HepG2 (cell line): ENCODE data around the gene TRPT1. TPM values are rescaled to one million over a fixed set of nuclear protein-coding genes. Genes with fewer than 3 reads are reported as not detected.

ENCODE experiments used
- CHD2 ChIP-seq: IDR thresholded peaks from 2 replicates; pipeline ENCODE4 v1.6.1; 2011; ENCODE audit warnings: low read depth, low read length, improper control_type of control experiment
- ELF3 ChIP-seq: IDR thresholded peaks from 2 replicates; pipeline ENCODE4 v1.6.1; 2016; ENCODE audit warnings: missing genetic modification reagents, missing compliant biosample characterization
- HDAC6 ChIP-seq: fragments of 200-600 bp; sonication (generic); IDR thresholded peaks from 2 replicates; pipeline ENCODE4 v1.7.0; 2017; ENCODE audit warnings: mild to moderate bottlenecking, antibody characterized with exemption, low read length, low read depth
- HMGA1 ChIP-seq: sonication (generic); formaldehyde crosslinking; conservative IDR thresholded peaks from 2 replicates; pipeline ENCODE4 v1.4.0; 2020; ENCODE audit warnings: missing genetic modification reagents
- ISL2 ChIP-seq: sonication (generic); formaldehyde crosslinking; IDR thresholded peaks from 2 replicates; pipeline ENCODE4 v1.5.0; 2020; ENCODE audit warnings: missing genetic modification reagents
- KLF6 ChIP-seq: IDR thresholded peaks from 2 replicates; pipeline ENCODE4 v1.8.0; 2016; ENCODE audit warnings: missing biosample characterization, missing genetic modification reagents
- MNT ChIP-seq: fragments of 450-650 bp; IDR thresholded peaks from 2 replicates; pipeline ENCODE4 v1.6.1; 2016
- RARA ChIP-seq: IDR thresholded peaks from 2 replicates; pipeline ENCODE4 v1.6.1; 2016; ENCODE audit warnings: missing genetic modification reagents, missing compliant biosample characterization
- SIN3A ChIP-seq: IDR thresholded peaks from 2 replicates; pipeline ENCODE4 v1.6.1; 2011; ENCODE audit warnings: low read depth, mild to moderate bottlenecking, control low read depth, low read length, borderline replicate concordance
- SP5 ChIP-seq: IDR thresholded peaks from 2 replicates; pipeline ENCODE4 v1.6.1; 2016; ENCODE audit warnings: low read depth, borderline replicate concordance
- ZFY ChIP-seq: sonication (generic); formaldehyde crosslinking; IDR thresholded peaks from 2 replicates; pipeline ENCODE4 v1.4.0; 2020; ENCODE audit warnings: missing genetic modification reagents
- ZNF143 ChIP-seq: sonication (generic); formaldehyde crosslinking; IDR thresholded peaks from 2 replicates; pipeline ENCODE4 v1.4.0; 2020; ENCODE audit warnings: missing genetic modification reagents
- ZNF430 ChIP-seq: sonication (generic); formaldehyde crosslinking; IDR thresholded peaks from 2 replicates; pipeline ENCODE4 v1.9.0; 2021; ENCODE audit warnings: mild to moderate bottlenecking, missing genetic modification reagents
- ZNF710 ChIP-seq: sonication (generic); formaldehyde crosslinking; IDR thresholded peaks from 2 replicates; pipeline ENCODE4 v1.5.0; 2020; ENCODE audit warnings: mild to moderate bottlenecking, missing genetic modification reagents, borderline replicate concordance
- ZNF772 ChIP-seq: sonication (generic); formaldehyde crosslinking; IDR thresholded peaks from 2 replicates; pipeline ENCODE4 v1.5.0; 2020; ENCODE audit warnings: mild to moderate bottlenecking, missing genetic modification reagents
- ZSCAN30 ChIP-seq: sonication (generic); formaldehyde crosslinking; IDR thresholded peaks from 2 replicates; pipeline ENCODE4 v1.5.0; 2020; ENCODE audit warnings: mild to moderate bottlenecking, missing genetic modification reagents
- polyA plus RNA-seq, 8 experiments: library from polyadenylated mRNA; depleted of rRNA in 3 of 8; stranded (reverse) in 7 of 8; unstranded in 1 of 8; fragments of >200 nt; fragmentation: Illumina TruSeq in 4 of 8; extraction: Trizol in 4 of 8; gene quantifications; 2 replicates each; pipeline versions ENCODE4 v1.2.1 to v1.2.3, GENCODE V29; 2011 to 2016; ENCODE audit warnings: low read depth in 4 of 8, missing spikeins in 1 of 8, mixed read lengths in 1 of 8; ENCODE audit not compliant: insufficient read depth in 1 of 8
- total RNA-seq, 5 experiments: library from RNA; depleted of rRNA; stranded (reverse); fragments of >200 nt; fragmentation: Illumina TruSeq; extraction: Trizol; gene quantifications; 2 replicates each; pipeline ENCODE4 v1.2.3, GENCODE V29; 2016; ENCODE audit warnings: low read depth in 1 of 5
- TF ChIP-seq, protein P1 (sequence below): sonication (generic); formaldehyde crosslinking; IDR thresholded peaks from 2 replicates; pipeline ENCODE4 v1.4.0; 2020; ENCODE audit warnings: missing genetic modification reagents
- TF ChIP-seq, protein P2 (sequence below): sonication (generic); formaldehyde crosslinking; IDR thresholded peaks from 2 replicates; pipeline ENCODE4 v1.5.0; 2020; ENCODE audit warnings: mild to moderate bottlenecking, missing genetic modification reagents, borderline replicate concordance

TRPT1 gene
- total and polyA plus RNA-seq, 2 of the 13 experiments (the other 11 are each of a cell fraction or from before 2014, with no cell fraction given) = 24.8 to 40.7 TPM

- TF ChIP-seq ISL2 (CRISPR knock-in tag) (0 out of 2 replicates have a peak, but pooled peaks have one; percentile 22), KLF6 (peak; percentile 56; the same call in 1 of the 2 replicates), ZFY (peak; percentile 51; the same call in 1 of the 2 replicates), ZNF710 (peak; percentile 51; the same call in 1 of the 2 replicates), HDAC6 (no peak), CHD2 (no peak), ELF3 (CRISPR knock-in tag) (peak; percentile 85), ZNF143 (no peak), MNT (peak; percentile 41; the same call in 1 of the 2 replicates), ZNF772 (no peak), RARA (CRISPR knock-in tag) (peak; percentile 82), ZNF430 (CRISPR knock-in tag) (peak; percentile 86; the same call in 1 of the 2 replicates), ZSCAN30 (CRISPR knock-in tag) (no peak), HMGA1 (CRISPR knock-in tag) (no peak), SP5 (CRISPR knock-in tag) (peak; percentile 95), SIN3A (peak; percentile 88)
- TF ChIP-seq, protein P1, sequence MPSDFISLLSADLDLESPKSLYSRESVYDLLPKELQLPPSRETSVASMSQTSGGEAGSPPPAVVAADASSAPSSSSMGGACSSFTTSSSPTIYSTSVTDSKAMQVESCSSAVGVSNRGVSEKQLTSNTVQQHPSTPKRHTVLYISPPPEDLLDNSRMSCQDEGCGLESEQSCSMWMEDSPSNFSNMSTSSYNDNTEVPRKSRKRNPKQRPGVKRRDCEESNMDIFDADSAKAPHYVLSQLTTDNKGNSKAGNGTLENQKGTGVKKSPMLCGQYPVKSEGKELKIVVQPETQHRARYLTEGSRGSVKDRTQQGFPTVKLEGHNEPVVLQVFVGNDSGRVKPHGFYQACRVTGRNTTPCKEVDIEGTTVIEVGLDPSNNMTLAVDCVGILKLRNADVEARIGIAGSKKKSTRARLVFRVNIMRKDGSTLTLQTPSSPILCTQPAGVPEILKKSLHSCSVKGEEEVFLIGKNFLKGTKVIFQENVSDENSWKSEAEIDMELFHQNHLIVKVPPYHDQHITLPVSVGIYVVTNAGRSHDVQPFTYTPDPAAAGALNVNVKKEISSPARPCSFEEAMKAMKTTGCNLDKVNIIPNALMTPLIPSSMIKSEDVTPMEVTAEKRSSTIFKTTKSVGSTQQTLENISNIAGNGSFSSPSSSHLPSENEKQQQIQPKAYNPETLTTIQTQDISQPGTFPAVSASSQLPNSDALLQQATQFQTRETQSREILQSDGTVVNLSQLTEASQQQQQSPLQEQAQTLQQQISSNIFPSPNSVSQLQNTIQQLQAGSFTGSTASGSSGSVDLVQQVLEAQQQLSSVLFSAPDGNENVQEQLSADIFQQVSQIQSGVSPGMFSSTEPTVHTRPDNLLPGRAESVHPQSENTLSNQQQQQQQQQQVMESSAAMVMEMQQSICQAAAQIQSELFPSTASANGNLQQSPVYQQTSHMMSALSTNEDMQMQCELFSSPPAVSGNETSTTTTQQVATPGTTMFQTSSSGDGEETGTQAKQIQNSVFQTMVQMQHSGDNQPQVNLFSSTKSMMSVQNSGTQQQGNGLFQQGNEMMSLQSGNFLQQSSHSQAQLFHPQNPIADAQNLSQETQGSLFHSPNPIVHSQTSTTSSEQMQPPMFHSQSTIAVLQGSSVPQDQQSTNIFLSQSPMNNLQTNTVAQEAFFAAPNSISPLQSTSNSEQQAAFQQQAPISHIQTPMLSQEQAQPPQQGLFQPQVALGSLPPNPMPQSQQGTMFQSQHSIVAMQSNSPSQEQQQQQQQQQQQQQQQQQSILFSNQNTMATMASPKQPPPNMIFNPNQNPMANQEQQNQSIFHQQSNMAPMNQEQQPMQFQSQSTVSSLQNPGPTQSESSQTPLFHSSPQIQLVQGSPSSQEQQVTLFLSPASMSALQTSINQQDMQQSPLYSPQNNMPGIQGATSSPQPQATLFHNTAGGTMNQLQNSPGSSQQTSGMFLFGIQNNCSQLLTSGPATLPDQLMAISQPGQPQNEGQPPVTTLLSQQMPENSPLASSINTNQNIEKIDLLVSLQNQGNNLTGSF (CRISPR knock-in tag) = no peak
- TF ChIP-seq, protein P2, sequence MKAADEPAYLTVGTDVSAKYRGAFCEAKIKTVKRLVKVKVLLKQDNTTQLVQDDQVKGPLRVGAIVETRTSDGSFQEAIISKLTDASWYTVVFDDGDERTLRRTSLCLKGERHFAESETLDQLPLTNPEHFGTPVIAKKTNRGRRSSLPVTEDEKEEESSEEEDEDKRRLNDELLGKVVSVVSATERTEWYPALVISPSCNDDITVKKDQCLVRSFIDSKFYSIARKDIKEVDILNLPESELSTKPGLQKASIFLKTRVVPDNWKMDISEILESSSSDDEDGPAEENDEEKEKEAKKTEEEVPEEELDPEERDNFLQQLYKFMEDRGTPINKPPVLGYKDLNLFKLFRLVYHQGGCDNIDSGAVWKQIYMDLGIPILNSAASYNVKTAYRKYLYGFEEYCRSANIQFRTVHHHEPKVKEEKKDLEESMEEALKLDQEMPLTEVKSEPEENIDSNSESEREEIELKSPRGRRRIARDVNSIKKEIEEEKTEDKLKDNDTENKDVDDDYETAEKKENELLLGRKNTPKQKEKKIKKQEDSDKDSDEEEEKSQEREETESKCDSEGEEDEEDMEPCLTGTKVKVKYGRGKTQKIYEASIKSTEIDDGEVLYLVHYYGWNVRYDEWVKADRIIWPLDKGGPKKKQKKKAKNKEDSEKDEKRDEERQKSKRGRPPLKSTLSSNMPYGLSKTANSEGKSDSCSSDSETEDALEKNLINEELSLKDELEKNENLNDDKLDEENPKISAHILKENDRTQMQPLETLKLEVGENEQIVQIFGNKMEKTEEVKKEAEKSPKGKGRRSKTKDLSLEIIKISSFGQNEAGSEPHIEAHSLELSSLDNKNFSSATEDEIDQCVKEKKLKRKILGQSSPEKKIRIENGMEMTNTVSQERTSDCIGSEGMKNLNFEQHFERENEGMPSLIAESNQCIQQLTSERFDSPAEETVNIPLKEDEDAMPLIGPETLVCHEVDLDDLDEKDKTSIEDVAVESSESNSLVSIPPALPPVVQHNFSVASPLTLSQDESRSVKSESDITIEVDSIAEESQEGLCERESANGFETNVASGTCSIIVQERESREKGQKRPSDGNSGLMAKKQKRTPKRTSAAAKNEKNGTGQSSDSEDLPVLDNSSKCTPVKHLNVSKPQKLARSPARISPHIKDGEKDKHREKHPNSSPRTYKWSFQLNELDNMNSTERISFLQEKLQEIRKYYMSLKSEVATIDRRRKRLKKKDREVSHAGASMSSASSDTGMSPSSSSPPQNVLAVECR (CRISPR knock-in tag) = peak; percentile 83; the same call in 1 of the 2 replicates
Measured at GRCh38 chr11:64237484-64237951, 11.5 kb upstream of the TRPT1 start (continued).
